Liver (tissue), 9 donors: ENCODE measurements around the gene SPTBN5. TPM values are rescaled to one million over a fixed set of nuclear protein-coding genes. Genes with fewer than 3 reads are reported as not detected.

Experiments
- DNase-seq: peaks from one replicate; pipeline ENCODE4 v3.0.0-alpha.2; 2017; ENCODE audit warnings: low spot score
- H3K27ac ChIP-seq, 2 donors: one replicate each; pipeline ENCODE4 v1.7.0; 2013; ENCODE audit warnings: inconsistent platforms in 2 of 2, low read length in 2 of 2, control low read depth in 1 of 2, low read depth in 1 of 2, mild to moderate bottlenecking in 1 of 2
- H3K27me3 ChIP-seq, 4 donors: one replicate each; pipeline versions ENCODE4 v1.6.1 to v1.7.0; 2013; ENCODE audit warnings: low read length in 3 of 4, inconsistent platforms in 1 of 4, mild to moderate bottlenecking in 1 of 4, moderate library complexity in 1 of 4; ENCODE audit not compliant: control insufficient read depth in 4 of 4, insufficient read depth in 4 of 4
- H3K36me3 ChIP-seq, 4 donors: one replicate each; pipeline versions ENCODE4 v1.6.1 to v1.7.0; 2013; ENCODE audit warnings: low read length in 3 of 4, mild to moderate bottlenecking in 3 of 4, low read depth in 1 of 4, moderate library complexity in 1 of 4; ENCODE audit not compliant: control insufficient read depth in 4 of 4, insufficient read depth in 3 of 4
- H3K4me1 ChIP-seq, 4 donors: one replicate each; pipeline versions ENCODE4 v1.6.1 to v1.7.0; 2013; ENCODE audit warnings: low read length in 3 of 4, mild to moderate bottlenecking in 3 of 4, moderate library complexity in 1 of 4; ENCODE audit not compliant: control insufficient read depth in 4 of 4, insufficient read depth in 4 of 4
- H3K4me3 ChIP-seq, 3 donors: one replicate each; pipeline versions ENCODE4 v1.6.1 to v1.7.0; 2013; ENCODE audit warnings: low read length in 3 of 3, control low read depth in 1 of 3, low read depth in 1 of 3, mild to moderate bottlenecking in 1 of 3
- H3K9ac ChIP-seq, 2 donors: one replicate each; pipeline ENCODE4 v1.7.0; 2013; ENCODE audit warnings: low read length in 2 of 2, mild to moderate bottlenecking in 2 of 2, moderate library complexity in 2 of 2, control low read depth in 1 of 2, low read depth in 1 of 2
- H3K9me3 ChIP-seq, 4 donors: one replicate each; pipeline versions ENCODE4 v1.6.1 to v1.7.0; 2013; ENCODE audit warnings: low read length in 3 of 4; ENCODE audit not compliant: control insufficient read depth in 4 of 4
- CTCF ChIP-seq: fragments of 150-350 bp; IDR thresholded peaks from 2 replicates; pipeline ENCODE4 v1.5.1; 2017; ENCODE audit warnings: improper control_type of control experiment, low read depth, low read length; ENCODE audit not compliant: missing input control
- EGR1 ChIP-seq, 2 donors: IDR thresholded peaks; 2 replicates each; pipeline ENCODE4 v1.6.1; 2016 to 2018; ENCODE audit warnings: antibody characterized with exemption in 2 of 2, low read depth in 2 of 2
- FOXA2 ChIP-seq: IDR thresholded peaks from 2 replicates; pipeline ENCODE4 v1.6.1; 2016; ENCODE audit warnings: antibody characterized with exemption
- GABPA ChIP-seq, 2 donors: IDR thresholded peaks in 1 of 2; conservative IDR thresholded peaks in 1 of 2; 2 replicates each; pipeline ENCODE4 v1.6.1; 2016; ENCODE audit warnings: antibody characterized with exemption in 2 of 2, mild to moderate bottlenecking in 1 of 2, moderate library complexity in 1 of 2
- HNF4A ChIP-seq, 2 donors: conservative IDR thresholded peaks; 2 replicates each; pipeline ENCODE4 v1.6.1; 2016; ENCODE audit warnings: antibody characterized with exemption in 2 of 2, mild to moderate bottlenecking in 2 of 2
- HNF4G ChIP-seq: IDR thresholded peaks from 2 replicates; pipeline ENCODE4 v1.6.1; 2016; ENCODE audit warnings: antibody characterized with exemption
- MAX ChIP-seq: IDR thresholded peaks from 2 replicates; pipeline ENCODE4 v1.6.1; 2016; ENCODE audit warnings: antibody characterized with exemption
- NR2F2 ChIP-seq: IDR thresholded peaks from 2 replicates; pipeline ENCODE4 v1.6.1; 2016; ENCODE audit warnings: antibody characterized with exemption
- RAD21 ChIP-seq, 2 donors: IDR thresholded peaks; 2 replicates each; pipeline ENCODE4 v1.6.1; 2016; ENCODE audit warnings: antibody characterized with exemption in 2 of 2, mild to moderate bottlenecking in 2 of 2
- RXRA ChIP-seq, 2 donors: IDR thresholded peaks; 2 replicates each; pipeline ENCODE4 v1.6.1; 2017 to 2018; ENCODE audit warnings: antibody characterized with exemption in 2 of 2, mild to moderate bottlenecking in 1 of 2
- SP1 ChIP-seq: IDR thresholded peaks from 2 replicates; pipeline ENCODE4 v1.6.1; 2018; ENCODE audit warnings: antibody characterized with exemption, mild to moderate bottlenecking
- TAF1 ChIP-seq: conservative IDR thresholded peaks from 2 replicates; pipeline ENCODE4 v1.6.1; 2016; ENCODE audit warnings: antibody characterized with exemption, mild to moderate bottlenecking
- YY1 ChIP-seq: IDR thresholded peaks from 2 replicates; pipeline ENCODE4 v1.6.1; 2016; ENCODE audit warnings: antibody characterized with exemption, mild to moderate bottlenecking
- WGBS: extraction: QIAGEN DNeasy Blood & Tissue Kit; methylation state at CpG from one replicate; pipeline ENCODE4 v1.1.7; 2013; 5-methylcytosine and 5-hydroxymethylcytosine counted together
- polyA plus RNA-seq, 2 donors: library from polyadenylated mRNA; stranded (reverse) in 1 of 2; unstranded in 1 of 2; fragments of 200-250 nt in 1 of 2; fragments of >200 nt in 1 of 2; fragmentation: Nextera tagmentation in 1 of 2; extraction: Ambion mirVana in 1 of 2; gene quantifications; one replicate each; pipeline versions ENCODE4 v1.2.1 to v1.2.3, GENCODE V29; 2013 to 2015
- total RNA-seq, 2 donors: library from RNA; depleted of rRNA; stranded (reverse); fragments of >200 nt; gene quantifications; one replicate each; pipeline ENCODE4 v1.2.3, GENCODE V29; 2014
- TF ChIP-seq, protein P1 (sequence below): IDR thresholded peaks from 2 replicates; pipeline ENCODE4 v1.6.1; 2016; ENCODE audit warnings: antibody characterized with exemption, mild to moderate bottlenecking
- TF ChIP-seq, protein P2 (sequence below): IDR thresholded peaks from 2 replicates; pipeline ENCODE4 v1.6.1; 2016; ENCODE audit warnings: antibody characterized with exemption
- donor health status: healthy.
- donor health status: healthy.
- donor health status: healthy.
- donor health status: healthy.
- donor health status: healthy.

SPTBN5 gene
- total and polyA plus RNA-seq, 4 donors: 0.12 to 1.7 (median 0.17) TPM

GRCh38 chr15:41927536-41927935 is 33.7 kb upstream of the SPTBN5 start:
- H3K9ac ChIP-seq: no peak overlapping the region
- no peaks in the 10 kb centered on the region for H3K27me3 ChIP-seq
- no peak overlapping the region for H3K4me3 ChIP-seq
- 92% methylated on average over 3 of the region's 3 CpGs for WGBS
- H3K36me3 ChIP-seq: no peaks in the 10 kb centered on the region
- H3K4me1 ChIP-seq: peaks cover 7 to 48% (median 44%) of the 10 kb centered on the region in 4 donors
- no peak for DNase-seq
- H3K9me3 ChIP-seq: no peaks in the 10 kb centered on the region
- TF ChIP-seq RAD21 (IDR thresholded peaks at IDR 0.05) (no peak), GABPA (IDR thresholded peaks at IDR 0.05 in 1 of 2, conservative IDR thresholded peaks at IDR 0.05 in 1 of 2) (no peak), EGR1 (IDR thresholded peaks at IDR 0.05; ENCODE audit: low read depth in 2 of 2) (no peak), HNF4G (no peak), MAX (no peak), CTCF (no peak), TAF1 (no peak), HNF4A (conservative IDR thresholded peaks at IDR 0.05) (no peak), YY1 (no peak), SP1 (no peak), RXRA (IDR thresholded peaks at IDR 0.05) (no peak), FOXA2 (no peak), NR2F2 (no peak)
- TF ChIP-seq, protein P1, sequence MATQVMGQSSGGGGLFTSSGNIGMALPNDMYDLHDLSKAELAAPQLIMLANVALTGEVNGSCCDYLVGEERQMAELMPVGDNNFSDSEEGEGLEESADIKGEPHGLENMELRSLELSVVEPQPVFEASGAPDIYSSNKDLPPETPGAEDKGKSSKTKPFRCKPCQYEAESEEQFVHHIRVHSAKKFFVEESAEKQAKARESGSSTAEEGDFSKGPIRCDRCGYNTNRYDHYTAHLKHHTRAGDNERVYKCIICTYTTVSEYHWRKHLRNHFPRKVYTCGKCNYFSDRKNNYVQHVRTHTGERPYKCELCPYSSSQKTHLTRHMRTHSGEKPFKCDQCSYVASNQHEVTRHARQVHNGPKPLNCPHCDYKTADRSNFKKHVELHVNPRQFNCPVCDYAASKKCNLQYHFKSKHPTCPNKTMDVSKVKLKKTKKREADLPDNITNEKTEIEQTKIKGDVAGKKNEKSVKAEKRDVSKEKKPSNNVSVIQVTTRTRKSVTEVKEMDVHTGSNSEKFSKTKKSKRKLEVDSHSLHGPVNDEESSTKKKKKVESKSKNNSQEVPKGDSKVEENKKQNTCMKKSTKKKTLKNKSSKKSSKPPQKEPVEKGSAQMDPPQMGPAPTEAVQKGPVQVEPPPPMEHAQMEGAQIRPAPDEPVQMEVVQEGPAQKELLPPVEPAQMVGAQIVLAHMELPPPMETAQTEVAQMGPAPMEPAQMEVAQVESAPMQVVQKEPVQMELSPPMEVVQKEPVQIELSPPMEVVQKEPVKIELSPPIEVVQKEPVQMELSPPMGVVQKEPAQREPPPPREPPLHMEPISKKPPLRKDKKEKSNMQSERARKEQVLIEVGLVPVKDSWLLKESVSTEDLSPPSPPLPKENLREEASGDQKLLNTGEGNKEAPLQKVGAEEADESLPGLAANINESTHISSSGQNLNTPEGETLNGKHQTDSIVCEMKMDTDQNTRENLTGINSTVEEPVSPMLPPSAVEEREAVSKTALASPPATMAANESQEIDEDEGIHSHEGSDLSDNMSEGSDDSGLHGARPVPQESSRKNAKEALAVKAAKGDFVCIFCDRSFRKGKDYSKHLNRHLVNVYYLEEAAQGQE: no peak
- TF ChIP-seq, protein P2, sequence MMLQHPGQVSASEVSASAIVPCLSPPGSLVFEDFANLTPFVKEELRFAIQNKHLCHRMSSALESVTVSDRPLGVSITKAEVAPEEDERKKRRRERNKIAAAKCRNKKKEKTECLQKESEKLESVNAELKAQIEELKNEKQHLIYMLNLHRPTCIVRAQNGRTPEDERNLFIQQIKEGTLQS: no peak
- H3K27ac ChIP-seq: peak overlapping the region; percentile 56 to 74

GRCh38 chr15:41926185-41927056 is 32.6 kb upstream of the SPTBN5 start:
- peaks cover 7 to 48% (median 44%) of the 10 kb centered on the region in 4 donors for H3K4me1 ChIP-seq
- no peak overlapping the region for H3K9ac ChIP-seq
- H3K27ac ChIP-seq: peak overlapping the region; percentile 48 to 76
- H3K9me3 ChIP-seq: peaks cover 0 to 9% (median 0%) of the 10 kb centered on the region in 4 donors
- peaks cover 0 to under 1% (median 0%) of the 10 kb centered on the region in 4 donors for H3K36me3 ChIP-seq
- WGBS: 61% methylated on average over 10 of the region's 10 CpGs
- DNase-seq: no peak
- H3K27me3 ChIP-seq: no peaks in the 10 kb centered on the region
- H3K4me3 ChIP-seq: no peak overlapping the region
- TF ChIP-seq, protein P1: peak; percentile 25
- TF ChIP-seq, protein P2: no peak
- TF ChIP-seq RAD21 (IDR thresholded peaks at IDR 0.05) (peak in 1 of 2 donors; percentile 34), YY1 (peak; percentile 66), CTCF (no peak), TAF1 (no peak), FOXA2 (no peak), RXRA (IDR thresholded peaks at IDR 0.05) (peak in 1 of 2 donors; percentile 62), SP1 (peak; percentile 68), GABPA (IDR thresholded peaks at IDR 0.05 in 1 of 2, conservative IDR thresholded peaks at IDR 0.05 in 1 of 2) (no peak), MAX (no peak), HNF4A (conservative IDR thresholded peaks at IDR 0.05) (peak; percentile 74 to 79)
